Ishikawa (cell line): ENCODE measurements around the gene NUDT17.

ENCODE experiments used
- EGR1 ChIP-seq: IDR thresholded peaks from 2 replicates; pipeline ENCODE4 v1.6.1; 2012
- TAF1 ChIP-seq: IDR thresholded peaks from 2 replicates; pipeline ENCODE4 v1.6.1; 2012; ENCODE audit warnings: low read depth, mild to moderate bottlenecking
- TEAD4 ChIP-seq: IDR thresholded peaks from 2 replicates; pipeline ENCODE4 v1.6.1; 2012
- USF1 ChIP-seq: IDR thresholded peaks from 2 replicates; pipeline ENCODE4 v1.6.1; 2012

- TF ChIP-seq TAF1 (no peak), USF1 (no peak), EGR1 (no peak), TEAD4 (no peak)
Observed at GRCh38 chr1:145886390-145886789, 41.0 kb downstream of the NUDT17 start.
